ENCODE measurements around the gene CSTA. TPM values are rescaled to one million over a fixed set of nuclear protein-coding genes. Genes with fewer than 3 reads are reported as not detected.
A peak's percentile ranks its signal among the peaks of the same experiment; 100 is the strongest.

Gene CSTA
- total and polyA plus RNA-seq, 2 of the 13 experiments (the other 11 are each of a cell fraction or from before 2014, with no cell fraction given) = 3.9 to 11.0 TPM

DNA sequence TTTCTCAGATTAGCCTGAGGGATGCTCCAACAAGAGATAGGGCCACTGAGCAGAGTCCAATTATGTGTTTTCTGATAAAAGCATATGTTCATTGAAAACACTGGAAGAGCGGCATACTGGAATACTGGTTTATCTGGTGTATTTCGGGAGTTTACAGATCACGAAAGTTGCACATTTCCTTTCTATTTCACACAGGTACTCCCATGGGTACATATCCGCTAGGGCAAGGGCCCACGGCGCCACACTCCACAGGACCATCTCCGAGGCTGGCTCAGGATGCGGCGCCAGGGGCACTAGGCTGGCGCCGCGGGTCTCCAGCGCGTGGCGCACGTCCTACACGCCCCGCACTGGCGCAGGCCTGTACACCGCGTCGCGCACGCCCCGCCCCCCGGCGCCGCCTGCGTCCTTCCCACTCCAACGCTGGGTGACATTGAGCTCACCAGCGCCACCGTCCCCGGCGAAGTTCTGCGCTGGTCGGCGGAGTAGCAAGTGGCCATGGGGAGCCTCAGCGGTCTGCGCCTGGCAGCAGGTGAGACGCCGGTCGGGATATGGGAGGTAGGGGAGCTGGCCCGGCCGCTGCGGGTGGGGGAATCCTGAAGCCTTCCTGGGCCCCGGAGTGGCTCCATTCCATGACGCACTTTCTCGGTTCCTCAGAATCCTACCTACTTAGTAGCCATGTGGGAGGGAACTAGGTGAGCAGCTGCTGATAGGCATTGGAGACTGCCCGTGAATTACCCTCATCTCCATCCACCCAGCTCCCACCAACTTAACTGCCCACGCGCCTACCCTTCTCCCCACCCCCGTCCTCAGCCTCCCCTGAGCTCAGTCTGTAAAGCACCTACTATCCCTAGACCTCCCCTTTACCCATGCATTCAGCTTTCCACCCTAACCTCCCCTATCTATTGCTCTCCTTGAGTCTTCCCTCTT, 59.0 kb downstream of the CSTA start, which contains the start of gene FAM162A (continued):
- TF ChIP-seq ARID4A (CRISPR knock-in tag; IDR thresholded peaks at IDR 0.05; ENCODE audit: borderline replicate concordance) (peak; percentile 94), ZNF720 (CRISPR knock-in tag; IDR thresholded peaks at IDR 0.05) (no peak), PAF1 (CRISPR knock-in tag; IDR thresholded peaks at IDR 0.05) (no peak), SSRP1 (CRISPR knock-in tag; IDR thresholded peaks at IDR 0.05) (no peak), IRX3 (CRISPR knock-in tag; IDR thresholded peaks at IDR 0.05; ENCODE audit: borderline replicate concordance, low read depth) (no peak; the same call in 1 of the 2 replicates), DZIP1 (CRISPR knock-in tag; IDR thresholded peaks at IDR 0.05) (0 out of 2 replicates have a peak, but pooled peaks have one; percentile 11), AKAP8 (CRISPR knock-in tag; IDR thresholded peaks at IDR 0.05) (peak; percentile 85; the same call in 1 of the 2 replicates), CBX5 (CRISPR knock-in tag; IDR thresholded peaks at IDR 0.05; ENCODE audit: borderline replicate concordance) (peak; percentile 95; the same call in 1 of the 2 replicates), NAIF1 (CRISPR knock-in tag; IDR thresholded peaks at IDR 0.05; ENCODE audit: borderline replicate concordance) (no peak), ATF5 (CRISPR knock-in tag; IDR thresholded peaks at IDR 0.05; ENCODE audit: low read depth) (0 out of 2 replicates have a peak, but pooled peaks have one; percentile 71), ISX (CRISPR knock-in tag; conservative IDR thresholded peaks at IDR 0.05) (peak; percentile 84), ZNF776 (CRISPR knock-in tag; IDR thresholded peaks at IDR 0.05) (peak; percentile 68; the same call in 1 of the 2 replicates), KLF16 (CRISPR knock-in tag; IDR thresholded peaks at IDR 0.05) (peak in 1 of 2 experiments; percentile 96; a peak in 2 of 4 replicates), ZNF83 (CRISPR knock-in tag; IDR thresholded peaks at IDR 0.05; ENCODE audit: borderline replicate concordance) (peak; percentile 83; the same call in 1 of the 2 replicates)
- TF ChIP-seq, protein P1, sequence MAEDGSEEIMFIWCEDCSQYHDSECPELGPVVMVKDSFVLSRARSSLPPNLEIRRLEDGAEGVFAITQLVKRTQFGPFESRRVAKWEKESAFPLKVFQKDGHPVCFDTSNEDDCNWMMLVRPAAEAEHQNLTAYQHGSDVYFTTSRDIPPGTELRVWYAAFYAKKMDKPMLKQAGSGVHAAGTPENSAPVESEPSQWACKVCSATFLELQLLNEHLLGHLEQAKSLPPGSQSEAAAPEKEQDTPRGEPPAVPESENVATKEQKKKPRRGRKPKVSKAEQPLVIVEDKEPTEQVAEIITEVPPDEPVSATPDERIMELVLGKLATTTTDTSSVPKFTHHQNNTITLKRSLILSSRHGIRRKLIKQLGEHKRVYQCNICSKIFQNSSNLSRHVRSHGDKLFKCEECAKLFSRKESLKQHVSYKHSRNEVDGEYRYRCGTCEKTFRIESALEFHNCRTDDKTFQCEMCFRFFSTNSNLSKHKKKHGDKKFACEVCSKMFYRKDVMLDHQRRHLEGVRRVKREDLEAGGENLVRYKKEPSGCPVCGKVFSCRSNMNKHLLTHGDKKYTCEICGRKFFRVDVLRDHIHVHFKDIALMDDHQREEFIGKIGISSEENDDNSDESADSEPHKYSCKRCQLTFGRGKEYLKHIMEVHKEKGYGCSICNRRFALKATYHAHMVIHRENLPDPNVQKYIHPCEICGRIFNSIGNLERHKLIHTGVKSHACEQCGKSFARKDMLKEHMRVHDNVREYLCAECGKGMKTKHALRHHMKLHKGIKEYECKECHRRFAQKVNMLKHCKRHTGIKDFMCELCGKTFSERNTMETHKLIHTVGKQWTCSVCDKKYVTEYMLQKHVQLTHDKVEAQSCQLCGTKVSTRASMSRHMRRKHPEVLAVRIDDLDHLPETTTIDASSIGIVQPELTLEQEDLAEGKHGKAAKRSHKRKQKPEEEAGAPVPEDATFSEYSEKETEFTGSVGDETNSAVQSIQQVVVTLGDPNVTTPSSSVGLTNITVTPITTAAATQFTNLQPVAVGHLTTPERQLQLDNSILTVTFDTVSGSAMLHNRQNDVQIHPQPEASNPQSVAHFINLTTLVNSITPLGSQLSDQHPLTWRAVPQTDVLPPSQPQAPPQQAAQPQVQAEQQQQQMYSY (CRISPR knock-in tag; IDR thresholded peaks at IDR 0.05) = peak; percentile 82
- TF ChIP-seq, protein P2, sequence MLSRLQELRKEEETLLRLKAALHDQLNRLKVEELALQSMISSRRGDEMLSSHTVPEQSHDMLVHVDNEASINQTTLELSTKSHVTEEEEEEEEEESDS (CRISPR knock-in tag; IDR thresholded peaks at IDR 0.05; ENCODE audit: borderline replicate concordance) = 0 out of 2 replicates have a peak, but pooled peaks have one; percentile 63

Measured in HepG2 (cell line).